NCI-H2227 treated with DMSO at 0.1 percent for 48 hours (cell line): ENCODE measurements around the gene RYK.
"Not testable (repeated sequence)": the region's sequence is repeated elsewhere in the genome, so short reads cannot be mapped to it uniquely, and the experiment has no call there.

Experiments
- DNase-seq: peaks from one replicate; lab custom pipeline; 2025; lab: John Stamatoyannopoulos, UW

RYK gene

DNA sequence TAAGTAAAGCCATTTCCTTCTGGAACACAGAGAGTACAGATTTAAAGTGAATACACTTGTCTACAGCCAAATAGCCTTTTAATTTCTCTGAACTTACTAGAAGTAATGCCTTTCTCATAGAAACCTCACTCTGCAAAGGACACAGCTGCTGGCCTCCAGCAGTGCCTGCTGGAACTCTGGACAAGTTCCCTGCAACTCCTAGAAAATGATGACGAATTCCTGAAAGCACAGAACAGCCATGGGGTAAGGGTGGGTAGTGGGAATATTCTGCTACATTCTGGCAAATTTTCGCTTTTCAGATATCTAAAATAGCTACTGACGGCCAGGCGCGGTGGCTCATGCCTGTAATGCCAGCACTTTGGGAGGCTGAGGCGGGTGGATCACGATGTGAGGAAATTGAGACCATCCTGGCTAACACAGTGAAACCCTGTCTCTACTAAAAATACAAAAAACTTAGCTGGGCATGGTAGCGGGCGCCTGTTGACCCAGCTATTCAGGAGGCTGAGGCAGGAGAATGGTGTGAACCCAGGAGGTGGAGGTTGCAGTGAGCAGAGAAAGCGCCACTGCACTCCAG lies 34.4 kb downstream of the RYK start:
- DNase-seq: no peak

GRCh38 chr3:134214239-134214638 lies 36.4 kb downstream of the RYK start:
- no peak for DNase-seq

DNA sequence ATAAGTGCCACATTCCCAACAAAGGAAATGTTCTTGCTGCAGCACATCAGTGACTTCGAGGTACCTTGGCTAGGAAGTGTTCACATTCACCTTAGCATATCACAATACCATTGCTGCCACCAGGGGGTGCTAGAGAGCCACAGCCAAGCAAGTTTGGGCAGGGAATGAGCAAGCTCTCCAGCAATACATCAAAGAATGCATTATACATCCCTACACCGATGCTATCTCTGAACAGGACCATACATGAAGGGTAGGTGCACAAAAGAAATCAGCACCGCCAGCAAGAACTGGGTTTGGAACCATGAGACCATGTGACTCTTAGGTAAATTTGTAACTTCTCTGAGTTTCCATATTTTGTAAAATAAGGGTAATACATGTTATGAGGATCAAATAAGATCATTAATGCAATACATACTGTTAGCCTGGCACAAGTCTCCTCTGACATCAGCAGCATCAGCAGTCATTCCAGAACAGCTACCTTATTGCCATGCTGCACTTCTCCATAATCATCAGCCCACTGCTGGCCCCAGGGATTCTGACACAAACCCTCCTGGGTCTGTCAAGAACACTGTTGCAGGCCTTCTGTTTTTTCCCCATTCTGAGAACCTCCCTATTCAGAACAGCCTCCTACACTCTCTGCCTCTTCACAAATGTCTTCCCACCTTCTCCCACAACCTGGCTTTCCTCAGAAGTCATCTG lies 37.5 kb downstream of the RYK start:
- DNase-seq: peak; percentile 72

DNA sequence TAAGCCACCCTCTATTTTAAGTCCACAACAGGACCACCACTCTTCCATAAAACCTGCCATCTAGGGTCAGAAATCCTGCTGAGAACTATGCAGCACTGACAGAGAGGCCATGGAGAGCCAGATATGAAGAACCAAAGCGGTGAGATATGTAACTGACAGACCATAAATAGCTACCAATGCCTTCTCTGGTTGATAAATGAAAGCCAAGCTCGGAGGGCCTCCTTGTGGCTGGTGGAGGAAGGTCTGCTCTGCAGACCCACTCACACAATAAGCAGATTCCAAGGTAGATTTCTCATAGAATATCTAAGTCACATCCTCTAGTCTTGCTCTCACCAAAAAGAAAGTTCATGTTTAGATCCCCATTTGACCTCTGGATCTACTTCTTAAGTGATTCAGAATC lies 38.9 kb downstream of the RYK start:
- peak; percentile 5 for DNase-seq

DNA sequence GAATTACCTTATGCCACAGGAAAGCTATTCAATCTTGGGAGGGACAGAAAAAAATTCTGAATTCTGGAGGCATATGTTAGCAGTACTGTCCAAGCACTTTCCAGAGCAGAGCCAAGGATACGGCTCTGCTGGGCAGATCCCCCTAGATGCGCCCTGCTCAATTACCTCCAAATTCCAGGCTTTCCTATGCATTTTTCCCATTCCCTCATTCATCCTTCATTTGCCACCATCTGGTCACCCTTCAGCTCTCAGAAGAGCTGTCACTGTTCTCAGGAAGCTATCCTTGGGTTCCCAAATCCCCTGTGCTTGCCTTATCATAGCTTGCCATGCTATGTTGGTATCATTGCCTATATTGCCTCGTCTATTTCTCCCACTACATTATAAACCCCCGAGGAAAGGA lies 45.2 kb downstream of the RYK start:
- no peak for DNase-seq

DNA sequence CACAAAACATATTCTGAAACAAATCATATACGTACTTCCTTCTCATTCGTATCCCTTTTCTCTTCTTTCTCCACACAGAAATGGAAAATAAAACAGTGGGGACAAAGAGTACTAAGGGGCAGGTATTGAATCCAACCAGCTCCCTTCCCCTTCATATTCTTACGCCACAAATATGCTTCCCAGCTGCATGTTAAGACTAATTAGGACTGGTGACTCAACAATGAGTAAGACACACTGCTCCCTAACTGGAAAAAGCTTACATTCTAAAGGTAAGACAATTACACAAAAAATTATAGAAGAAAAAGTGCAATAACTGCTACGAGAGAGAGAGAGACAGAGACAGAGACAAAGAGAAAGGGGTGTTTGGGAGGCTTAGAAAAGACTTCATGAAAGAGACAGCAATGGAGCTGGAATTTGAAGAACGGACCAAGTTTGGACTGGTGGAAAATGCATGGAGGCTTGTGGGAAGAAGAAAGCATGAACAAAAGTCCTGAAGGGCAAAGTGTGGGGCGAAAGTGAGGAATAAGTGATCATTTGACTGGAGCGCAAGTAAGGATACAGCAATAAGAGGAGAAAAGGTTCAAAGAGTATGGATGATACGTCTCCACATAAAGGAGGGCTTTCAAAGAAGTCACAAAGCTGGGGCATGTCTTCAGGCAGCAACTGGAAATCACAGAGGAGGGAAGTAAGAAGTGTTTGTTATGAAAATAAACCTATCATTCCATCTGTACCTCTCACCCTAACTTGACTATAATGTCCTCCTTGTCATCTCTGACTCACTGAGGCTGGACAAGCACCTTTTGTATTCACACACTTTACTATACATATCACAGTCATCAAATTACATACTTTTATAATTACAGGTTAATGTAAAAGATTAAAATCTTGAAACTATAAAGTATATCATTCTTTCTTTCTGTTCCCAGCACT lies 49.2 kb downstream of the RYK start:
- DNase-seq: no peak

GRCh38 chr3:134199880-134200279 lies 50.8 kb downstream of the RYK start:
- DNase-seq: not testable (repeated sequence)

DNA sequence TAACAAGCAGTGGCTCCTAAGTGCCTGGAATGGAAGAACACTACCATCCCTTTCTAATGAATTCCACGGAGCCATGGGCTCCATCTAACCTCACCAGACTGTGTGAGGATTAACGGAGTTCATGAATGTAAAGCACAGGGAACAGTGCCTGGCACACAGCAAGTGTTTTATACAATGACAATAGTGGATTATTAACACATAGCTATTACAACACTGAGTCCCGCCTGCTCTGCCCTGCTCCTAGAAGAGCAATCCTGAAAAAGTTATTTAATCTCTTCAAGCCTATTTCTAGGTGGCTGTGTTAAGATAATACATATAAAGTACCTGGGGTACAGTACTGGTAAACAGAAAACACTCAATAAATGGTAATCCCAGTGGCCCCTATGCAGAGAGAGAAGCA lies 51.4 kb downstream of the RYK start:
- DNase-seq: no peak

GRCh38 chr3:134198414-134198813 lies 52.2 kb downstream of the RYK start:
- DNase-seq: no peak

DNA sequence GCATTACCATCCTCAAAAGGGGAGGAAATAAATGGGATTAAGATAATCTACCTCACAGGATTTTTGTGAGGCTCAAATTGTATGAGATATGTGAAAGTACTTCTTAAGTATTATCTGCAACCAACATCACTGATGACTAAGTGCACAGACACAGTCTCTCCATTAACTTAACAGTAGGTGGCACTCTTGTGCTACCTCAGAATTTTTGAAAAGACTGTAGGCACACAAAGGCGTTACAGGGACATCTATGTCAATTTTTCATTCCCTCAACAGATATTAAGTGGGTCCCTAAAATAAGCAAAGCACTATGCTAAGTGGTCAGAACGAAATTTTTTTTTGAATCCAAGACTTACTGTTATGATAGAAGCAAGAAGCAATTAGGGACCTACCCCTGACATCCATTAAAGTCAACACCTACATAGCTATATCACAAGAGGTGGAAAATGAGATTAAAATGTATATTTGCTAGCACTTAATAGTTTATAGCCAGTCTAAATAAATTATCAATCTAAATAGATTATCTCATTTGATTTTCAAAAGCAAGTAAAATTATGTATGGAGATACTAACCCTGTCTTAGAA lies 52.9 kb downstream of the RYK start:
- peak; percentile 20 for DNase-seq

DNA sequence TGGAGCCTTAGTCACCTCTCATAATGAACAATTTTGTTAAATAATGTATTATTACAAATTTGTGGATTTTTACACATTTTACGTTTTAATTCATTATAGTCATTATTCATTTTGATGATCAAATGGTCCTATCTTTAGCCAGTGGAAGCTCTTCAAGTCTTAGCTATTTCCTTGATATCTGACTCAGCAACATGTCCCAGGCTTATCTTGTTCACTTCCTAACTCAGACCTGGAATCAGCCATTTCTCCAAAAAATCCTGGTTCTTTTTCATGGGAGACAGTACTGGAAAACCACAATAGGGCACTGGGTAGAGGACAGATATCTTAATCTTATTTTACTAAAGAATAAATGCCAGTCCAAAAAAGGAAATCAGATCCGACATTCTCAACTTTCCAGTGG lies 56.4 kb downstream of the RYK start:
- DNase-seq: no peak

GRCh38 chr3:134190250-134190649 lies 60.4 kb downstream of the RYK start:
- no peak for DNase-seq

DNA sequence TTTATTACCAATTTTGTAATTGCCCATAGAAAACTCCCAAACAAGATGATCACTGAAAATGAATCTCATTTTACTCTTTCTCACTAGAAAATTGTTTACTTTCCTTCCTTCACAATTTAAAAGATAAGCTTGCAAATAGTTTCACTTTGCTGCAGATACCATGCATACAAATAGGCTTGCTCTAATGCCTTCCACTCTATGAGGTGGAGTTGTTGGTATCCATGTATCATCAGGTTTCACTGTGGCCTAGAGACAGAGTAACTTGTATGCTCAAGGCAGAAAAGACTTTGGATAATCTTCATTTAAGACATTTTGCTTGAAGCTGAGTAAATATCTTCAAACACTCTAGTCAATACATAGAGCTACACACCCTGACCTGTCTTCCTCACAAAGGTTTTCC lies 60.8 kb downstream of the RYK start:
- DNase-seq: no peak

- no peak for DNase-seq
These were observed 64.3 kb downstream of the RYK start for GRCh38 chr3:134186391-134186790.

DNA sequence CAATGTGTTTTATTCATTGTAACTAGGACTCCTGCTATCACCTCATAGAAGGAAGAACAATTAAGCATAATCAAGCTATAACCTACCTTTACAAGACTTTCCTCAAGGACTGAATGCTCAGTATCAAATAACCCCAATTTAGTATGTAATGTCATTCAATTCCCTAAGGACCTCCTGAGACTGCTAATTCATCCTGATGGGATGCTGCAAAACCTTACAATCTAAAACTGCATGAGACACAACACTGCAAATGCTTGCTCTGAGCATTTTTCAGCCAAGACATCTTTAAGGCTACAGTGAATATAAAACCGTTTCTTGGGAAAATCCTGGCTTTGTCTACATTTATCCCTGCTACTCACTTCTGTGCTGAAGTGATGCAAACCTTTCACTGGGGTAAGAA lies 69.9 kb downstream of the RYK start:
- no peak for DNase-seq

DNA sequence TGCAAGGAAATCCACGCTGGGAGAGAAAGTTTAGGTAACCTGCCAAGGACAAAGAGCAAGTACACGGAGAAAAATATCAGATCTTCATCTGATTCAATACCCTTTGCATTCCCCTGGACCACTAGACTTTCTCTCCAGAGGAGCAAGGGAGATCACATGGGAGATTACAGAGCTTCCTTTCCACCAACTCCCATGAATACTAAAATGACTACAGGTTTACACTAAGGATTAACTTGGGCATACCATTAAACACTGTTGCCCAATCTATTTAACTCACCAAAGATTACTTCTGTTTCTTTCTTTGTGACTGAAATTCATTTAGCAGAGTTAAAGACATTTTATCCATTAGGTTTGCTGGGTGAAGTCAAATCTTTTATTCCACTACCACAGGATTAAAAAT lies 71.2 kb downstream of the RYK start:
- DNase-seq: no peak

DNA sequence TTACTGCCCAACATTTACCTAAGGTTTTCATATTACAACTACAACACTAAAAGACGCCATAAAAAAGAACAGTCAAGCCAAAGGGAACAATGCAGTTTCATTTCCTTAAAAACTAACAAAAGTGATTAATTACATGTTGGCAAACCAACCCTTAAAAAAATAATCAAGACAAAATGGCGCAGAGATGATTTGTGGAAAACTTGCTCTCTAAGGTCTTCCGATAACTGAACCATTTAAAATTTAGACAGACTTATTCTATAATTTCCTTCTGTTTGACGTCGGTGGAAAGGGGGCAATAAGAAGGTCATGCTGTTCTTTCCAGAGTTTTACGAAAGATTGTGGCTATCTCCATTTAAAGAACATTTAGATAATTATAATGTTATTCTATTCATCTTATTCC lies 87.6 kb downstream of the RYK start:
- no peak for DNase-seq

DNA sequence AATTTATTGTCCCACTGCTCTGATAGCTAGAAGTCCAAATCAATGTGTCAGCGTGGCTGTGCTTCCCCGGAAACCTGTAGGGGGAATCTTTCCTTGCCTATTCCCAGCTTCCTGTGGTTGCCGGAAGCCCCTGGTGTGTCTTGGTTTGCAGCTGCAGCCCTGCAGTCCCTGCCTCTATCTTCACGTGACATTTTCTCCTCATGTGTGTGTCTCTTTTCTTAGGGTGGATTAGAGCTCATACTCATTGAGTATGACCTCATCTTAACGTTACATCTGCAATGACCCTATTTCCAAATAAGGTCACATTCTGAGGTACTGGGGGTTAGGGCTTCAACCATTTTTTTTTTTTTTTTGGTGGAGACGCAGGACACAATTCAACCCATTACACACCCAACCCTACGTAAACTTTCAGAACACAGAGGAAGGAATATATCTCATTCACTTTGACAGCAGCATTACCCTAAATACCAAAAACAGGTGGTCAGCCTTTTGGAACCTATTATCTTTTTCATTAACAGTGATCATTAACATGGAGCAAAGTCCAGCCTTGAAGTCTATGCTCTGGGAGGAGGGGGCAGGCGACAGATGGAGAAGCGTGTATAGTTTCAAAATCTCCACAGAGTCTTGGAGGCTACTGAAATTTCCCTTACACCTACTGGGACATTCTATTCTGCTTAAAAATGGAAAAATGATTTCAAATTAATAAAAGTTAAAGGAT lies 88.6 kb downstream of the RYK start:
- DNase-seq: no peak

DNA sequence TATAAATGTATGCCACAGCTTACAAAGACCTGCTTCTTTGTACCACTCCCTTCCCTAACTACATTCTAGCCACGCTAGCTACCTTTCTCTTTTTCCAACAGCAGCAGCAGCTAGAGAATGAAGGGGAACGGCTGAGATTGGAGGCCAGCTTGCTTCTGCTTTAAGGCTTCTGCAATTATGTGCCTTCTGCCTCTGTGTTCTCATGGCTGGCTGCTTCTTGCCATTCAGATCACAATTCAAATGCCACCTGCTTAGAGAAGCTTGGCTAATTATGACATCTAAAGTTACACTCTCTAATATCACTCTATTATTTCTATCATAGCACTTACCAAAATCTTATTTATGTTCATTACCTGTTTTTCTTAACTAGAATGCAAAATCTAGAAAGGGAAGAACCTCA lies 95.2 kb downstream of the RYK start:
- no peak for DNase-seq

DNA sequence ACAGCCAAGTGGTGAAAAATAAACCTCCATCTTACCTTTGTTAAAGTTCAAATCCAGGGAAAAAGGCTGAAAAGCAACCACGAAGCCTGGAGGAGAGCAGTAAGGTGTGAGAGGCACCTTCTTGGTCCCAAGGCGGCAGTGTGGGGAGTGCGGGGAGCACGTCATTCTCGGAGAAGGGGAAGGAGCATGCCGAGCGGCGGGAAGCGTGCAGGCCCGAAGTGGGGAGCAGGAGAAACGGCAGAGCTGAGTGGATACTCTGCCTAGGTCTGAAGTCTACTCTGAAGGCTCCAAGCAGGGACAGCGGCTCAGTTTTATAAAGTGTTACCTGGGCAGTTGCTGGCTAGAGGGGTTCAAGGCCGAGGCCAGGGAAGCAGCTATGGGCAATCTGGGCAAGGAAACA lies 96.9 kb downstream of the RYK start:
- no peak for DNase-seq

GRCh38 chr3:134150476-134150875 lies 100.2 kb downstream of the RYK start:
- DNase-seq: no peak

- DNase-seq: no peak
These were observed 101.4 kb downstream of the RYK start for GRCh38 chr3:134149286-134149685.
